LoVo (cell line): Measurements from ENCODE around the gene RAB44.
A peak's percentile ranks its signal among the peaks of the same experiment; 100 is the strongest.
"Not testable (repeated sequence)": the region's sequence is repeated elsewhere in the genome, so short reads cannot be mapped to it uniquely, and the experiment has no call there.

ENCODE experiments used
- DNase-seq: peaks from one replicate; pipeline ENCODE4 v3.0.0-alpha.2; 2016; ENCODE audit warnings: low spot score

The RAB44 gene

GRCh38 chr6:36713846-36714245 is 16.2 kb downstream of the RAB44 start:
- no peak for DNase-seq

GRCh38 chr6:36714511-36714910 is 16.9 kb downstream of the RAB44 start:
- DNase-seq: no peak

GRCh38 chr6:36715469-36715868 is 17.8 kb downstream of the RAB44 start:
- no peak for DNase-seq

GRCh38 chr6:36716476-36717093 is 19.0 kb downstream of the RAB44 start:
- no peak for DNase-seq

- no peak for DNase-seq
These were observed 19.7 kb downstream of the RAB44 start for GRCh38 chr6:36717231-36717825.

- no peak for DNase-seq
These were observed 20.4 kb downstream of the RAB44 start for GRCh38 chr6:36717871-36718540.

GRCh38 chr6:36718560-36718959 is 20.9 kb downstream of the RAB44 start:
- no peak for DNase-seq

GRCh38 chr6:36719126-36719525 is 21.5 kb downstream of the RAB44 start:
- no peak for DNase-seq

- DNase-seq: no peak
These were observed 22.9 kb downstream of the RAB44 start for GRCh38 chr6:36720251-36721141.

- DNase-seq: no peak
These were observed 23.9 kb downstream of the RAB44 start for GRCh38 chr6:36721369-36722140.

GRCh38 chr6:36722365-36722764 is 24.7 kb downstream of the RAB44 start:
- DNase-seq: no peak

- no peak for DNase-seq
These were observed 25.3 kb downstream of the RAB44 start for GRCh38 chr6:36722879-36723278.

GRCh38 chr6:36723992-36724391 is 26.4 kb downstream of the RAB44 start:
- DNase-seq: not testable (repeated sequence)

- peak; percentile 62 for DNase-seq
These were observed 27.1 kb downstream of the RAB44 start for GRCh38 chr6:36724514-36725390.

GRCh38 chr6:36725581-36725980 is 28.0 kb downstream of the RAB44 start:
- no peak for DNase-seq

- no peak for DNase-seq
These were observed 29.9 kb downstream of the RAB44 start for GRCh38 chr6:36727505-36728021.

GRCh38 chr6:36728289-36729160 is 30.9 kb downstream of the RAB44 start:
- DNase-seq: no peak

- no peak for DNase-seq
These were observed 31.5 kb downstream of the RAB44 start for GRCh38 chr6:36729161-36729524.
